Raji (cell line): ENCODE results near the gene LINGO1.

Source experiments
- POLR2A ChIP-seq: IDR thresholded peaks from 2 replicates; pipeline ENCODE4 v1.6.1; 2011; ENCODE audit warnings: low read depth, low read length, control low read depth; ENCODE audit not compliant: insufficient read depth

The LINGO1 gene

DNA sequence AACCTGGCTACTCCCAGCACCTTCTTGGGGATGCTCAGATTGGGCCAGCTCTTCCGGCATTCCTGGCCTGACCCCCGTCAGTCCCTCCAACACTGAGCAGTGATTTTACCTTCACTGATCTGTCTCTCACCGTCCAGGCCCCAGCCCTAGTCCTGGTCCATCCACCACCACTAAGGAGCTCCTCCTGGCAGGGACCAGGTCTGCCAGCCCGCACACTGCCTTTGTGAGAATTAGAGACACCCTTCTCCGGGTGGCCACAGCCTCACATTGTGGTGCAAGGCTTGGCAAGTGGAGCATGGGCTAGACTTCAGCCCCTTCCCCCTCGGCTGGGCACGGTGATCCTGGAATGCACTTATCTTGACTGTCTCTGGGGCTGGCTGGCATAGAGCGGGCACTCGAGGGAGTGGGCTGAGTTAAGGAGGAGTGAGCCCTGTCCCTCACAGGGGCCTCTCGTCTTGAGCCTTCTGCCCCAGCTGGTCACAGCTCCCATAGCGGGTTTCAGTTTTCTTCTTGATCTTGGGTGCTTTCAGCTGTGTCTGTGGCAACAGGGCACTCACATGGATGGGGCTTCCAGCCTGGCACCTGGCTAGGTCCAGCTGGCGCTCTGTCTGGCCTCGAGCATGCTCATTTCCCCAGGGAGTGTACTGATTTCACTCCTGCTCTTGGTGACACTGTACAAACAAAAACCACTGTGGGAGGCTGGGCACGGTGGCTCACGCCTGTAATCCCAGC is 53.9 kb downstream of the LINGO1 start:
- no peak for TF ChIP-seq POLR2A

DNA sequence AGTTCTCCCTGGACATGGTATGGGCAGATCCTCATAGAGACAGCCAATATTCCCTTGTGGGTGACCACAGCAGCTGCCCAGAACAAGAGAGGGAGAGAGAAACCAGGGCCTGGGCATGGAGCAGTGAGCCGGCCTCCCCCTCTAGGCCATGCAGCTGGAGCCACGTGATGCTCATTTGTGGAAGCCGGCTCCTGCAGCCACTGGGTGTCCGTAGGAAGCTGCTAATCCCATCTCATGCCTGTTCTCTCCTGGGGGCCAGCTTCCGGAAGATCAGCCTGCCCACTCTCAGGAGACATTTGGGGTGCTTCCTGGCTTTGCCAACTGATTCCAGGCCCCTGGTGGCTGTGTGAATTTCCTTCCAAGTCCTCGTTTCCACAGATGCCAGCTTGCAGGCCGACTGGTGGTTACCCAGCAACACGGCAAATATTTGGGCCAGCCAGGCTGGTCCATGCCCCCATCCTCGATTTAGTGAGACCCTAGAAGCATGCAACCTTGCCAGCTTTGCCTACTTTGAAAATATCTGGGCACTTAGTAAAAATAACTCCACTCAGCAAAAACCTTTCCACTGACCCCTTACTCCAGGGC is 55.3 kb downstream of the LINGO1 start:
- TF ChIP-seq POLR2A, result no peak

DNA sequence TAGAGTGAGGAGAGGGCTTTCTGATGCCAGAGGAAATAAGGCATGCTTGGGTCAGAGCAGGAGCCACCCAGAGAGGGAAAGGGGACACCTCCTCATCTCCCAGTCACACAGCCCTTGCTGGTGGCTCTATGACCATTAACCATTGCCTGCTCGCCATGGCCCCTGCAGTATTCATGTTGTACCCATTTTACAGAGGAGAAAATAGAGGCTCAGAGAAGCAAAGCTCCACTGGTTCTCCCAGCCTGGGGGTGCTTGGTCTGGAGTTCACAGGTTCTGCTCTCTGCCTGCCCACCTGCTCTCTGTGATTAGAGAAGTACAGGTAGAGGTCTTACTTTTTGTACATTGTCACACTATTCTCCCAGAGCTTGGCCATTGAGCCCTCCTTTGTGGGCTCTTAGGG is 56.2 kb downstream of the LINGO1 start:
- no peak for TF ChIP-seq POLR2A

DNA sequence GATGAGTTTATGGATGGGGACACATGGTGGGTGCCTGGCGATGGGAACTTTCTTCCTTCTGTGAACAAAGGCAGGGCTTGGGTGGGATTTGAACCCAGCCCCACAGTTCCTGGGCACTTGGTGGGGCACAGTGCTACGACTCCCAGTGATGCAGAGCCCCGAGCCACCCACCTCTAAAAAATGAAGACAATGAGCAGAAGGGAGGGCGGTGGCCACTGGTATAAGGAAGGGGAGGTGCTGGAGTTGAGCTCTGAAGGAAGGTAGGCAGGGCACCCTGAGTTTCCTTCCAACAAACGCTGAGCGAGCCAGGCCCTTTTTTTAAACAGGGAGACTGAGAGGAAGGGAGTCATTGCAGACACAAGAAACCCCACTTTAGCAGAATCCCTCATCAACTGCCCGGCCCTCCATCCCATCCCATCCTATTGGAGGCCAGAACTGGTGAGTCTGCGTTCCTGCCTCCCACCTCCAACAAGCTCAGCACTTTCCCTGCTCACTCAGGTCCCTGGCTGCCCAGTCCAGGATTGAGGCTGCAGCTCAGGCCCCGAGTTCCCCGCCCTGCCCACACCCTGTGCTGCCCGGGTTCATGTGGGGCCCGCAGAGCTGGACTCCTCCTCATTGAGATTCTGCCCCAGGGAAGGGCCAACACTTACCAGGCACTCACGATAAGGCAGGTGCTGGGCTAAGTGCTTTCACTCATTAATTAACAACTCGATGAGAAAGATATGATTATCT is 57.3 kb downstream of the LINGO1 start:
- no peak for TF ChIP-seq POLR2A

GRCh38 chr15:77574521-77575202 is 58.0 kb downstream of the LINGO1 start:
- no peak for TF ChIP-seq POLR2A

DNA sequence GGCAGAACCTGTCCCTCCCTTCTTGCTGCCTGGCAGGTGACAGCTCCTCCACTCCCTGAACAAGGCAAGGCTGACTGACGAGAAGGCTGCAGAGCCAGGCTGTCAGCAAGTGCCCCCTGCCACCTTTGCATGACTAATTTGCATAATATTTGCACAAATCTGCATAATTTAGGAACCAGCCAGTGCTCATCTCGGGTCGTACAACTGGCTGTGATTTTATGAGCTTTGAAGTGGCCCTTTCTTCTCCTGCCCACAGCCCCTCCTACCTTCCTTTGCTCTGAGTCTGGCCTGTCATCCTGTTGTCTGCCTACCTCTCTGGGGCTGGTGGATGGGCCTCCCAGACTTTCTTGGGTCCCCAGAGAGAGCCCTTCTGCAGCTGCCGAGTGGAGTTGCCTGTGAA is 58.9 kb downstream of the LINGO1 start:
- TF ChIP-seq POLR2A, result no peak

DNA sequence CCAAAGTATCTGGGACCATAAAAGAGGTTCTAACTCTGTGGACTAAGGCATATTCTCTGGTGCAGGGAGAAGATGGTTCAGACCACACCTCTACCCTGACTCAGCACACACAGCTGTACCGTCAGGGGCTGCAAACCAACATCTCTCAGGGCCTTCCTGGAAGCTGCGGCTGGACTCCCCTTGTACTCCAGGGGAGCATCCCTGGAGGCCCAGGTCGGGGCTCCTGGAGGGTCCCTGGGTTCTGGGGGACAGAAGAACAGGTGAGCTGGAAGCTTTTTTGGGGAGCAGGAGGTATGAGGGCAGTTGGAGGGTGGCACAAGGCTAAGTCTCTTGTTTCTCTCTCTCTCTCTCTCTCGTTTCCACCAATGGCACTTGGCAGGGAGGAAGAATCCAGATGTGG is 60.5 kb downstream of the LINGO1 start:
- no peak for TF ChIP-seq POLR2A

DNA sequence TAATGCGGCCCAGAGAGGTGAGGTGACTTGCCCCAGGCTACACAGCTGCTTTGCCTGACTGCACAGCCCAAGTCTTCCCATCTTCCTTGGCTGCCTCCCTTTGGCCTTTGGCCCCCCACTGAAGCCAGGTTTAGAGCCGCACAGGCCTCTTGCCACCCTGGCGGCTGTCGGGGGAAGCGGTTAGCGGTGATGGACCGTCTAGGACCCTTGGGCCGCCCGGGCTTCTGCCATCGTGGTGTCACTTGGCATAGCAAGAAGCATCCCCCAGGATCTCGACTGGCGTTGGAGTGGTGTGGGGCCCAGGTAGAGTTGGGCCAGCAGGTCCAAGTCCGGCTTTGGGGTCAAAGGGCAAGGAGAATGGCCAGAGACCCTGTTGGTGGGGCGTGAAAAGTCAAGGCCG is 61.0 kb downstream of the LINGO1 start:
- TF ChIP-seq POLR2A, result no peak

- no peak for TF ChIP-seq POLR2A
Measured at GRCh38 chr15:77571181-77571580, 61.5 kb downstream of the LINGO1 start.

DNA sequence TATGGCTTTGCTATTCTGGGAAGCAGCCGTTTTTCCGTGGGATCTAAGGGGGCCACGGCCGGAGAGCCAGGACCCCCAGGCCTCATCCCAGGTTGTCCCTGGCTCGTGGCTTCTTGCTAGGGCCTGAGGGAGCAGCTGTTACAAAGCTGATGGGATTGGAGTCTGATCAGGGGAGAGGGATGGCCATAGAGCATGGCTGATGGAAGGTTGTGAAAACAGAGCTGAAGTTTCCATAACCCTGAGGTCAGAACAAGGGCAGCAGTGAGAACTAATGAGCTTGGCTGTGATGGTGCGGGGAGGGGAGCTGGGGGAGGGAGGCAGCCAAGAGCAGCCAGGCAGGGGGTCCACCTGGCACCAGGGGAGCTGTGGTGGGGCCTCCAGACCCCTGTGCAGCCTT is 63.0 kb downstream of the LINGO1 start:
- no peak for TF ChIP-seq POLR2A

- no peak for TF ChIP-seq POLR2A
Measured at GRCh38 chr15:77568973-77569728, 63.6 kb downstream of the LINGO1 start.

- TF ChIP-seq POLR2A, result no peak
Measured at GRCh38 chr15:77568014-77568972, 64.4 kb downstream of the LINGO1 start.

- no peak for TF ChIP-seq POLR2A
Measured at GRCh38 chr15:77567202-77567601, 65.5 kb downstream of the LINGO1 start.

DNA sequence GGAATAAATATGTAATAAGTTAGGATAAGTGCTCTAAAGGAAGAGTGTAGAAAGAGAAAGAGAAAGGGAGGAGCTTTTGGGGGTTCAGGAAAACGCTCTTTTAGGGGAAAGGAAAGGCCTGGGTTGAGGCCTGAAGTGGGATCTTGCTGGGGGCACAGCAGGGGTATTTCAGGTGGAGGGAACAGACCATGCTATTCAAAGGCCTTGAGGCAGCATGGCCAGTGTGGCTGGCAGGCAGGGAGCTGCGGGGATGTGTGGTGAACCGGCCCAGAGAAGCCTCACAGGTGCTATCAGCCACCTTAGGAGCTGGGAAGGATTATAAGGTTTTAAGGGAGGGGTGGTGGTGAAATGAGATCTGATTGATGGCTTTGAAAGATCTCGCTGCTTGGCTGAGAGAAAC is 66.6 kb downstream of the LINGO1 start:
- TF ChIP-seq POLR2A, result no peak
